A673 (cell line): ENCODE measurements around the gene CHKB. TPM values are rescaled to one million over a fixed set of nuclear protein-coding genes. Genes with fewer than 3 reads are reported as not detected.
A peak's percentile ranks its signal among the peaks of the same experiment; 100 is the strongest.

Source experiments
- BruUV-seq: library from RNA; stranded (reverse); fragments of 400-500 nt; replicated peaks from 2 replicates; lab custom pipeline; 2021; lab: Mats Ljungman, UMichigan
- CTCF ChIA-PET: fragments of 300-600 bp; sonication (Branson Sonifier 250); formaldehyde crosslinking; loops from one replicate; lab custom pipeline; 2022; ENCODE audit warnings: antibody characterized with exemption; lab: Charles Lee
- POLR2A ChIA-PET: fragments of 300-600 bp; sonication (Branson Sonifier 250); formaldehyde crosslinking; loops from one replicate; lab custom pipeline; 2022; ENCODE audit warnings: antibody characterized with exemption; ENCODE audit not compliant: low non-redundant PET; lab: Charles Lee
- DNase-seq: peaks from one replicate; pipeline ENCODE4 v3.0.0-alpha.2; 2015; ENCODE audit warnings: low spot score
- H3K27ac ChIP-seq: fragments of 200-600 bp; sonication (generic); 2 replicates; pipeline ENCODE4 v1.5.1; 2016; ENCODE audit warnings: mixed run types, low read depth, mild to moderate bottlenecking, mixed read lengths, antibody characterized with exemption, low read length; ENCODE audit not compliant: poor library complexity, severe bottlenecking
- H3K27me3 ChIP-seq: fragments of 200-600 bp; sonication (generic); replicated peaks from 2 replicates; pipeline ENCODE4 v1.6.1; 2017; ENCODE audit warnings: mixed run types, low read depth, mild to moderate bottlenecking, mixed read lengths, antibody characterized with exemption, low read length; ENCODE audit not compliant: insufficient read depth, poor library complexity
- H3K36me3 ChIP-seq: fragments of 200-600 bp; sonication (generic); 2 replicates; pipeline ENCODE4 v1.6.1; 2016; ENCODE audit warnings: mixed run types, mild to moderate bottlenecking, mixed read lengths, antibody characterized with exemption, low read length; ENCODE audit not compliant: insufficient read depth, poor library complexity, severe bottlenecking
- H3K4me1 ChIP-seq: fragments of 200-600 bp; sonication (generic); 2 replicates; pipeline ENCODE4 v1.6.1; 2017; ENCODE audit warnings: mixed run types, mild to moderate bottlenecking, mixed read lengths, antibody characterized with exemption, low read length; ENCODE audit not compliant: insufficient read depth, poor library complexity, severe bottlenecking
- H3K4me3 ChIP-seq: fragments of 200-600 bp; sonication (generic); 2 replicates; pipeline ENCODE4 v1.5.1; 2016; ENCODE audit warnings: low read depth, mixed run types, mild to moderate bottlenecking, mixed read lengths, low read length; ENCODE audit not compliant: poor library complexity, severe bottlenecking
- H3K9me3 ChIP-seq: fragments of 200-600 bp; sonication (generic); 2 replicates; pipeline ENCODE4 v1.6.1; 2016; ENCODE audit warnings: mixed run types, low read depth, mild to moderate bottlenecking, mixed read lengths, antibody characterized with exemption, low read length; ENCODE audit not compliant: poor library complexity, severe bottlenecking
- EZH2 ChIP-seq: fragments of 200-600 bp; sonication (generic); IDR thresholded peaks from 2 replicates; pipeline ENCODE4 v1.6.1; 2017; ENCODE audit warnings: borderline replicate concordance, low read depth, mild to moderate bottlenecking, mixed read lengths, antibody characterized with exemption, low read length; ENCODE audit not compliant: poor library complexity, severe bottlenecking
- intact Hi-C: fragments of 100-400 bp; cut with micrococcal nuclease; formaldehyde crosslinking; loops from one replicate; pipeline ENCODE4 v1.10.0; 2022; ENCODE audit not compliant: unreplicated experiment
- total RNA-seq: library from RNA; stranded (reverse); gene quantifications from 2 replicates; pipeline ENCODE4 v1.2.3, GENCODE V29; 2021
- TF ChIP-seq, protein P1 (sequence below): fragments of 300-800, 200-600 bp; sonication (generic); conservative IDR thresholded peaks from 2 replicates; pipeline ENCODE4 v1.5.1; 2017; ENCODE audit warnings: low read depth, mild to moderate bottlenecking, antibody characterized with exemption, low read length, moderate library complexity, mixed read lengths

Gene CHKB
- total RNA-seq, 1 experiment from 2014 or later, result 47.6 TPM

DNA sequence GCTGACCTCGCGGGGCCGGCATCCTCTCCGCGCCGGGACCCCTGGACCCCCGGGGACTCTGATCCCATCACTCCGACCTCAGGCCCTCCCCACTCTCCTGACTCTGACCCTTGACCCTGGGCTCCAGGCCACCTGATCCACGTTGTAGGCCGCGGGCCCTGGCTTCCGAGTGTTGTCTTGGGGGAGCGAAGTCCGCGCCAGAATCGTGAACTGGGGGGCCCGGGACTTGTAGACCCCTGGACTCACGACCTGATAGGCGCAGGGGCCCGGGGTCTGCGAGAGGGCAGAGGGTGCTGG is 52.1 kb downstream of the CHKB start:
- BruUV-seq, result no TSS peak
- Histone ChIP-seq H3K27ac (no peak overlapping the region), H3K36me3 (no peaks in the 10 kb centered on the region), H3K9me3 (no peaks in the 10 kb centered on the region), H3K4me1 (peaks cover 21% of the 10 kb centered on the region), H3K27me3 (peaks cover 23% of the 10 kb centered on the region), H3K4me3 (peak overlapping the region; percentile 46)
- ChIA-PET CTCF (no interaction called here), POLR2A (no interaction called here)
- intact Hi-C loops, result no loop called here
- no peak for DNase-seq
- TF ChIP-seq, protein P1, sequence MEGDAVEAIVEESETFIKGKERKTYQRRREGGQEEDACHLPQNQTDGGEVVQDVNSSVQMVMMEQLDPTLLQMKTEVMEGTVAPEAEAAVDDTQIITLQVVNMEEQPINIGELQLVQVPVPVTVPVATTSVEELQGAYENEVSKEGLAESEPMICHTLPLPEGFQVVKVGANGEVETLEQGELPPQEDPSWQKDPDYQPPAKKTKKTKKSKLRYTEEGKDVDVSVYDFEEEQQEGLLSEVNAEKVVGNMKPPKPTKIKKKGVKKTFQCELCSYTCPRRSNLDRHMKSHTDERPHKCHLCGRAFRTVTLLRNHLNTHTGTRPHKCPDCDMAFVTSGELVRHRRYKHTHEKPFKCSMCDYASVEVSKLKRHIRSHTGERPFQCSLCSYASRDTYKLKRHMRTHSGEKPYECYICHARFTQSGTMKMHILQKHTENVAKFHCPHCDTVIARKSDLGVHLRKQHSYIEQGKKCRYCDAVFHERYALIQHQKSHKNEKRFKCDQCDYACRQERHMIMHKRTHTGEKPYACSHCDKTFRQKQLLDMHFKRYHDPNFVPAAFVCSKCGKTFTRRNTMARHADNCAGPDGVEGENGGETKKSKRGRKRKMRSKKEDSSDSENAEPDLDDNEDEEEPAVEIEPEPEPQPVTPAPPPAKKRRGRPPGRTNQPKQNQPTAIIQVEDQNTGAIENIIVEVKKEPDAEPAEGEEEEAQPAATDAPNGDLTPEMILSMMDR, result no peak
- TF ChIP-seq EZH2, result no peak

DNA sequence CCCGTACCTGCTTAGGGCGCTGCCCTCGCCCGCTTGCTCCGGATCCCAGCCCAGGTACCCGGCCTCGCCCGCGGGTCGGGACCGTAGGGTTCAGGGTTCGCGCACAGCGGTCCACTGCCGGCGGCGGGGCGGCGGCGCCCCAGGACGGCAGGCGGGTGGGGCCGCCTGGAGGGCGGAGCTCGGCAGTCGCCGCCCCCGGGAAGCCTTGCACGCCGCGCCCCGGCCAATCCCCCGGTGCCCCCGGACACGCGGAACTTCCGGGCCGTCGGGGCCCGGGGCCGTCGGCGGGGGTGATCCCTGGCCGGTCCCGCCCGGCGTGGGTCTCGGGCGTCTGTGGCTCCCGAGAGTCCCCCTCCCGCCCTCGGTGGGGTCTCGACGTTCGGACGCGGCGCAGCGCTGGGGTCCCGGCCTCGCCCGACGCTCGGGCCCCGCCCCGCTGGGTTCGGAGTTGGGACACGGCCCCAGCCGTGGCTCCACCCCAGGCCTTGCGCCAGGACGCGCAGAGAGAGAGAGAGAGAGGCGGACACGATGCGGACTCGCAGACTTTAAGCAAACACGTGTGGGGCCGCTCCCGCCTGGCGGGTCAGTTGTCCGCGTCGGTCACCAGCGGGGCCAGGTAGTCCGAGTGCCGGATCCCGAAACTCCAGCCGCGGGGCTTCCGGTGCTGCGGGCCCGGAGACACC is 52.6 kb downstream of the CHKB start, which contains the start of gene TYMP:
Gene TYMP (minus strand): TSS at position 116 of the 683 bp plus-strand sequence. CDS start 303 bp downstream, outside the sequence.
- ChIA-PET CTCF (no interaction called here), POLR2A (interaction anchor here (0.6 kb wide), 1 partner anchor 18 kb away, joined by 6 read pairs; no protein-coding TSS in a partner anchor)
- Histone ChIP-seq H3K27me3 (peaks cover 23% of the 10 kb centered on the region), H3K27ac (no peak within 1 kb of the TSS), H3K4me3 (peak within 1 kb of the TSS; percentile 46), H3K9me3 (no peaks in the 10 kb centered on the region), H3K36me3 (no peaks in the 10 kb centered on the region), H3K4me1 (peaks cover 22% of the 10 kb centered on the region)
- no peak for DNase-seq
- no TSS peak for BruUV-seq
- TF ChIP-seq EZH2, result no peak
- TF ChIP-seq, protein P1, result no peak
- intact Hi-C loops, result no loop called here

DNA sequence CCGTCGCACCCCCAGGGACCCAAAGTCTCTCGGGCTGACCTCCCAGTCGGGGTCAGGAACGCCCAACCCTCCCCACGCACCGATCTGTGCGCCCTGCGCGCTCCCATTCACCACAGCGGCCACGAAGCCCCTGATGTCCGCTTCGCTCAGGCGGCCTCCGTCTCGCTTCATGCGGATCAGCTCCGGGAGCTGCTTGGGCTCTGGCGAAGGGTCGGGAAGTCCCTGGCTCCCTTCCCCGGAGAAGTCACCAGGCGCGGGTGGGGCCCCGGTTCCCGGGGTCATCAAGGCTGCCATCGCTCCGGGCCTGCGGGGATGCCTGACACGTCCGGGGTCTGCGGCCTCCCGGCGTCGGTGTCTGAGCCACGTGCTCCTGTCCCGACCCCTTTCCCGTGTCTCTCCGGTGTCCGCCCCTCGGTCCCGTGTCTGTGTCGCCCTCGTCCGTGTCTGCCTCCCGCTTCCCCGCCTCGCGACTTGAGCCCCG is 53.2 kb downstream of the CHKB start:
- POLR2A ChIA-PET, result interaction anchor here (0.6 kb wide), 1 partner anchor 19 kb away, joined by 6 read pairs; no protein-coding TSS in a partner anchor
- Histone ChIP-seq H3K4me3 (peak overlapping the region; percentile 46), H3K27me3 (peaks cover 23% of the 10 kb centered on the region), H3K36me3 (peaks cover 4% of the 10 kb centered on the region), H3K27ac (no peak overlapping the region), H3K4me1 (peaks cover 27% of the 10 kb centered on the region), H3K9me3 (no peaks in the 10 kb centered on the region)
- intact Hi-C loops, result no loop called here
- CTCF ChIA-PET, result no interaction called here
- DNase-seq, result no peak
- no TSS peak for BruUV-seq
- TF ChIP-seq, protein P1, result no peak
- no peak for TF ChIP-seq EZH2

Other genes with a start within 250 kb of the CHKB start
- gene PPP6R2, start 239.5 kb downstream of the CHKB start, total RNA-seq, result 64.6 and 66.7 TPM in 2 replicates
- 97.2 and 107 TPM in 2 replicates for gene SBF1, start 107.8 kb downstream of the CHKB start, total RNA-seq
- gene ADM2, start 101.3 kb downstream of the CHKB start, total RNA-seq, result 5.4 and 9.8 TPM in 2 replicates
- 0.32 and 0.46 TPM in 2 replicates for gene MIOX, start 96.0 kb downstream of the CHKB start, total RNA-seq
- 79.2 and 79.3 TPM in 2 replicates for gene LMF2, start 75.1 kb downstream of the CHKB start, total RNA-seq
- gene NCAPH2, start 74.6 kb downstream of the CHKB start, total RNA-seq, result 135 TPM in 2 replicates
- 0.44 and 5.4 TPM in 2 replicates for gene SCO2, start 57.3 kb downstream of the CHKB start, total RNA-seq
- 0.58 and 0.98 TPM in 2 replicates for gene TYMP, start 52.8 kb downstream of the CHKB start, total RNA-seq
- 1.4 and 1.6 TPM in 2 replicates for gene KLHDC7B, start 37.0 kb downstream of the CHKB start, total RNA-seq
- gene SYCE3, start 19.9 kb downstream of the CHKB start, total RNA-seq, result not detected in 2 replicates
- 19.2 and 28.3 TPM in 2 replicates for gene CPT1B, start 4.4 kb downstream of the CHKB start, total RNA-seq
- 7.8 and 11.5 TPM in 2 replicates for gene MAPK8IP2, start 17.9 kb upstream of the CHKB start, total RNA-seq
- gene ARSA, start 45.3 kb upstream of the CHKB start, total RNA-seq, result 15.6 and 19.6 TPM in 2 replicates
- gene SHANK3, start 90.0 kb upstream of the CHKB start, total RNA-seq, result 4.4 and 6.4 TPM in 2 replicates
- not detected in 2 replicates for gene ACR, start 155.4 kb upstream of the CHKB start, total RNA-seq
- gene RABL2B, start 200.8 kb upstream of the CHKB start, total RNA-seq, result 36.8 and 45.2 TPM in 2 replicates